WERI-Rb-1 (cell line): ENCODE data around the gene CNTN5.

Source experiments
- DNase-seq: peaks from one replicate; pipeline ENCODE4 v3.0.0-alpha.2; 2020
- H3K27ac ChIP-seq: fragments of 250-450 bp; sonication (Bioruptor Pico); 2 replicates; pipeline ENCODE4 v1.5.1; 2020; ENCODE audit warnings: mild to moderate bottlenecking, moderate library complexity
- H3K27me3 ChIP-seq: fragments of 250-450 bp; sonication (Bioruptor Pico); 2 replicates; pipeline ENCODE4 v1.5.1; 2021; ENCODE audit warnings: mild to moderate bottlenecking, low read depth, moderate library complexity; ENCODE audit not compliant: insufficient read depth, severe bottlenecking
- H3K36me3 ChIP-seq: fragments of 250-450 bp; sonication (Bioruptor Pico); 2 replicates; pipeline ENCODE4 v1.5.1; 2020; ENCODE audit warnings: mild to moderate bottlenecking, moderate library complexity
- H3K4me3 ChIP-seq: 2 replicates; pipeline ENCODE4 v1.5.1; 2011; ENCODE audit warnings: low read depth, mild to moderate bottlenecking, control low read depth, low read length
- H3K9me3 ChIP-seq: fragments of 250-450 bp; sonication (Bioruptor Pico); 2 replicates; pipeline ENCODE4 v1.5.1; 2021; ENCODE audit warnings: mild to moderate bottlenecking, moderate library complexity; ENCODE audit not compliant: severe bottlenecking
- CTCF ChIP-seq: IDR thresholded peaks from 2 replicates; pipeline ENCODE4 v1.5.1; 2011; ENCODE audit warnings: low read depth, mild to moderate bottlenecking, control low read depth, inconsistent platforms, low read length

Gene CNTN5

GRCh38 chr11:99170591-99170990 is 149.8 kb downstream of the CNTN5 start:
- peak; percentile 29 for DNase-seq
- Histone ChIP-seq H3K27me3 (no peaks in the 10 kb centered on the region), H3K27ac (peak overlapping the region; percentile 10; the same call in 1 of the 2 replicates), H3K36me3 (no peaks in the 10 kb centered on the region), H3K9me3 (no peaks in the 10 kb centered on the region), H3K4me3 (no peak overlapping the region)
- TF ChIP-seq CTCF, result no peak

GRCh38 chr11:99171330-99171729 is 150.6 kb downstream of the CNTN5 start:
- Histone ChIP-seq H3K4me3 (no peak overlapping the region), H3K27me3 (no peaks in the 10 kb centered on the region), H3K9me3 (no peaks in the 10 kb centered on the region), H3K27ac (no peak overlapping the region), H3K36me3 (no peaks in the 10 kb centered on the region)
- no peak for DNase-seq
- no peak for TF ChIP-seq CTCF

GRCh38 chr11:99176430-99176829 is 155.7 kb downstream of the CNTN5 start:
- no peak for DNase-seq
- Histone ChIP-seq H3K9me3 (no peaks in the 10 kb centered on the region), H3K36me3 (no peaks in the 10 kb centered on the region), H3K27me3 (no peaks in the 10 kb centered on the region), H3K4me3 (no peak overlapping the region), H3K27ac (no peak overlapping the region)
- no peak for TF ChIP-seq CTCF

- Histone ChIP-seq H3K4me3 (no peak overlapping the region), H3K9me3 (no peaks in the 10 kb centered on the region), H3K27me3 (no peaks in the 10 kb centered on the region), H3K27ac (no peak overlapping the region), H3K36me3 (no peaks in the 10 kb centered on the region)
- no peak for TF ChIP-seq CTCF
- DNase-seq, result no peak
These were observed 156.7 kb downstream of the CNTN5 start for GRCh38 chr11:99177446-99177845.

GRCh38 chr11:99184146-99184545 is 163.4 kb downstream of the CNTN5 start:
- Histone ChIP-seq H3K36me3 (no peaks in the 10 kb centered on the region), H3K27ac (no peak overlapping the region), H3K9me3 (no peaks in the 10 kb centered on the region), H3K4me3 (no peak overlapping the region), H3K27me3 (no peaks in the 10 kb centered on the region)
- no peak for TF ChIP-seq CTCF
- no peak for DNase-seq

GRCh38 chr11:99188221-99188620 is 167.5 kb downstream of the CNTN5 start:
- H3K27me3 ChIP-seq, result no peaks in the 10 kb centered on the region
- no peaks in the 10 kb centered on the region for H3K36me3 ChIP-seq
- TF ChIP-seq CTCF, result no peak
- no peak for DNase-seq
- H3K4me3 ChIP-seq, result no peak overlapping the region
- H3K9me3 ChIP-seq, result no peaks in the 10 kb centered on the region
- no peak overlapping the region for H3K27ac ChIP-seq
